OCI-LY3 (cell line): ENCODE data around the gene SLC35B2.

ENCODE experiments used
- CTCF ChIP-seq: fragments of 200-600, 300-600 bp; sonication (generic); IDR thresholded peaks from 2 replicates; pipeline ENCODE4 v1.5.1; 2014; ENCODE audit warnings: antibody characterized with exemption, low read length, low read depth
- EZH2phosphoT487 ChIP-seq: fragments of 200-600 bp; shearing (Covaris generic); IDR thresholded peaks from 2 replicates; pipeline ENCODE4 v1.6.1; 2018; ENCODE audit warnings: antibody characterized with exemption, mixed run types, low read depth

- no peak for TF ChIP-seq CTCF
- no peak for TF ChIP-seq EZH2phosphoT487
Measured at GRCh38 chr6:44229376-44230033, 27.8 kb downstream of the SLC35B2 start.
